22Rv1 (cell line): Measurements from ENCODE around the gene HK1.
"Not testable (repeated sequence)": the region's sequence is repeated elsewhere in the genome, so short reads cannot be mapped to it uniquely, and the experiment has no call there.

Experiments used
- H3K27ac ChIP-seq: fragments of 450-650 bp; 2 replicates; pipeline ENCODE4 v1.5.1; 2017
- ZFX ChIP-seq: fragments of 450-650 bp; IDR thresholded peaks from 2 replicates; pipeline ENCODE4 v1.6.1; 2017; ENCODE audit warnings: antibody characterized with exemption, borderline replicate concordance
- TF ChIP-seq, protein P1 (sequence below): fragments of 450-650 bp; IDR thresholded peaks from 2 replicates; pipeline ENCODE4 v1.5.1; 2017; ENCODE audit warnings: mild to moderate bottlenecking

Gene HK1

DNA sequence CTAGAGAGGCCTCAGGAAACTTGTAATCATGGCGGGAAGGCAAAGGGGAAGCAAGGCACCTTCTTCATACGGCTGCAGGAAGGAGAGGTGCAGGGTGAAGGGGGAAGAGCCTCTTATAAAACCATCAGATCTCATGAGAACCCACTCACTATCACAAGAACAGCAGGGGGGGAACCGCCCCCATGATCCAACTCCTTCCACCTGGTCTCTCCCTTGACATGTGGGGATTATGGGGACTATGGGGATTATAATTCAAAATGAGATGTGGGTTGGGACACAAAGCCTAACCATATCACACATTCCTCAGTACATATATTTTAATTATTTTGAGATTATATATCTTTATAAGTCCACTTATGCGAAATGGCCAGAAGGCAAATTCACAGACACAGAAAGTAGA lies 8.9 kb downstream of the HK1 start:
- TF ChIP-seq ZFX, result no peak
- TF ChIP-seq, protein P1, sequence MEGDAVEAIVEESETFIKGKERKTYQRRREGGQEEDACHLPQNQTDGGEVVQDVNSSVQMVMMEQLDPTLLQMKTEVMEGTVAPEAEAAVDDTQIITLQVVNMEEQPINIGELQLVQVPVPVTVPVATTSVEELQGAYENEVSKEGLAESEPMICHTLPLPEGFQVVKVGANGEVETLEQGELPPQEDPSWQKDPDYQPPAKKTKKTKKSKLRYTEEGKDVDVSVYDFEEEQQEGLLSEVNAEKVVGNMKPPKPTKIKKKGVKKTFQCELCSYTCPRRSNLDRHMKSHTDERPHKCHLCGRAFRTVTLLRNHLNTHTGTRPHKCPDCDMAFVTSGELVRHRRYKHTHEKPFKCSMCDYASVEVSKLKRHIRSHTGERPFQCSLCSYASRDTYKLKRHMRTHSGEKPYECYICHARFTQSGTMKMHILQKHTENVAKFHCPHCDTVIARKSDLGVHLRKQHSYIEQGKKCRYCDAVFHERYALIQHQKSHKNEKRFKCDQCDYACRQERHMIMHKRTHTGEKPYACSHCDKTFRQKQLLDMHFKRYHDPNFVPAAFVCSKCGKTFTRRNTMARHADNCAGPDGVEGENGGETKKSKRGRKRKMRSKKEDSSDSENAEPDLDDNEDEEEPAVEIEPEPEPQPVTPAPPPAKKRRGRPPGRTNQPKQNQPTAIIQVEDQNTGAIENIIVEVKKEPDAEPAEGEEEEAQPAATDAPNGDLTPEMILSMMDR, result no peak
- no peak overlapping the region for H3K27ac ChIP-seq

DNA sequence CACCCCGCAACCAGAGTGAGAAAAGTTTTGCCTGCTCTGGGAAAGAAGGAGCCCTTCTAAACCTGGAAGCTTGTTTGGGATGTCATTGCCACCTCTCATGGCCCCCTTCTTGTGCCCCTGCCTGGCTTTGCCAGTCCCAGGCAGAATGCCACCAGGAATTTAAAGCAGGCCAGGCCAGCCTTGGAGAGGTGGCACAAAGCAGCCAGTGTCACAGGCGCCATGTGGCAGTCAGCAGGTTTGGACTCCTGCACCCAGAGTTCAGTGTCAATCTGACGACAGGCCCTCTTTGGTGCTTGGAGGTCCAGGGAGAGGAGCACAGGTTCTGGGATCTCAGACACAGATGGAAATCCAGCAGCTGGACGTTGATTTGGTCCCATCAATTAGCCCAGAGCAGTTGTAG lies 12.7 kb downstream of the HK1 start:
- H3K27ac ChIP-seq, result no peak overlapping the region
- TF ChIP-seq ZFX, result no peak
- TF ChIP-seq, protein P1, result no peak

DNA sequence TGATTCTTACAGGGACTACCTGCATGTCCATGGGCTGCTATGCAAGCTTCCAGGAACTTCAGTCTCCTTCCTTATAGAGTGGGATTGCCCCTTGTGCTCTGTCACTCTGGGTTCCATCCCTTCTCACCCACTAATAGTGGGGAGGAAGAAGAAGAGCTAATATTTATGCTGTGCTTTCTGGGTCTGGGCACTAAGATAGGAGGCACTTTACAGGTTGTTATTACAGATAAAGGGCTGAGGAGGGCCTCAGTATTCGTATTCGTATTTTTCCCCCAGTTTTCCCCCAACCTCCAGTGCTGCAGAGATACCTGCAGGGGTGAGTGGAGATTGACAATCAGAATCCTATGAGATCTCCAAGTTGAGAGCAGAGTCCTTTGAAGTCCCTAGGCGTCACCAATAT lies 14.2 kb downstream of the HK1 start:
- no peak overlapping the region for H3K27ac ChIP-seq
- TF ChIP-seq, protein P1, result no peak
- TF ChIP-seq ZFX, result no peak

DNA sequence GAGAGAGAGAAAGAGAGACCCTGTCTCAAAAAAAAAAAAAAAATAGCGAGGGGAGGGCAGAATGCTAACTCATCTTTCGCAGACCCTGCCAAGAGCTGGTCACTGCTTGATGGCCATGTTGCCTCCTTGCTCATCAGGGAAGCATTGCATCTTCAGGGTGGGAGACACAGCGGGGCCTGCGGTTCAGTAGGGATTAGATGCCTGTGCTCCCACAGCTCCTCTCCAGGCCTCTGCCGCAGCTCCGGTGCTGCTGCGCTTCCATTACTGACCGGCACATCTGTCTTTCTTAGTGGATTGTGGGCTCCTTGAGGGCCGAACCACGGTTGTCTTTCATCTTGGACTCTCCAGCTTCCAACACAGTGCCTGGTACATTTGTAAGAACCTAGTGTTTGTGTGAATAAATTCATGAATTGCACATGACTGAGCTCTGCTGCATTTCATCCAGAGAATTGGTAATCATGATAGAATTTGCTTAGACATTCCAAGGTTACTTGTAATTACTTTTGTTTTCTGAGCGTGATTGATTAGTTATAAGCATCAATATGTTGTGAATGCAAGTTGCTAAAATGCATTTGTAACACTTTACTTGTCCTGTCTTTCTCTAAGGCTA lies 16.8 kb downstream of the HK1 start:
- no peak overlapping the region for H3K27ac ChIP-seq
- TF ChIP-seq, protein P1, result no peak
- no peak for TF ChIP-seq ZFX

DNA sequence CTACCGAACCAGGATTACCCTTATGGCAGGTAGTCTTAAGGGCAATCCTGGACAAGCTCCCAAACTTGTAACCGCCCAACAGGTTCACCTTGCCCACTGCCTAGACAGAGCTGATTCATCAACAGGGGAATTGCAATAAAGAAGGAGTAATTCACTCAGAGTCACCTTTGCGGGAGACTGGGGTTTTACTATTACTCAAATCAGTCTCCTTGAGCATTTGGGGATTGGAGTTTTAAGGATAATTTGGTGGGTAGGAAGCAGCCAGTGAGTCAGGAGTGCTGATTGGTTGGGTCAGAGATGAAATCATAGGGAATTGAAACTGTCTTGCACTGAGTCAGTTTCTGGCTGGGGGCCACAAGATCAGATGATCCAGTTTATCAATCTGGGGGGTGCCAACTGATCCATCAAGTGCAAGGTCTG lies 25.3 kb downstream of the HK1 start:
- H3K27ac ChIP-seq, result no peak overlapping the region
- TF ChIP-seq ZFX, result no peak
- TF ChIP-seq, protein P1, result no peak

DNA sequence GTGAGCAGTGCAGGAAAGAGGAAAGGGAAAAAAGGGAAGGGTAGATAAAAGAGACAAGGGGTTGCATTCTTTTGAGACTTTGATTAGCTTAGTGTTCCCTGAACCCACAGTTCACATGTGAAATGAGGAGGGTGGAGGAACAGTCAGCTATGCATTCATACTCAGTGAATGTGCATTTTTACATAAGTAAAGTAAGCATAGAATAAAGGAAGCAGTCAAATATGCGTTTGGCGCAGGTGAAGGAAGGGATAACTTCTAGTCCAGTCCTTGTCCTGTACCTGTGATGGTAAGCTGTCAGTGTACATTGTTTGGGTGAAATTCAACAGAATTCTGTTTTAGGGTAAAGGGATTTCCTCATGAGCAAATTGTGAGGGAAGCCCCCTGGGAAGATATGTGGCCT lies 28.1 kb downstream of the HK1 start:
- TF ChIP-seq, protein P1, result no peak
- TF ChIP-seq ZFX, result no peak
- H3K27ac ChIP-seq, result no peak overlapping the region

DNA sequence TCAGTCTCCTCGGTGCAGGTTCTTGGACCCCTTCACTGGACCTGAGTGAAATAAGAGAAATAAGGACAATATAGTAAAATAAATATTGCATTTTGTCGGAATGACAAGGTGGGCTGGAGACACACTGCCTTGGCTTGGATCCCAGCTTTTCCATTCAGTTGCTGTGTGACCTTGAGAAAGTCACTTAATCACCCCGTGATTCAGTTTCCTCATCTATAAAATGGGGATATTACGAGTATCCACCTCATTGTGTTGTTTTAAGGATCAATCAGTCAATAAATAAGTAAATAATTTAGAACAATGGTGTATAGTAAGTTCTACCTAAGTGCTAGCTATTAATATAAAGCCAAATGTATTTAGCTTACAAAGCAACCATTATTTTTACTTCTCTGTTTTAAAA lies 29.1 kb downstream of the HK1 start:
- H3K27ac ChIP-seq, result no peak overlapping the region
- TF ChIP-seq, protein P1, result no peak
- TF ChIP-seq ZFX, result no peak

DNA sequence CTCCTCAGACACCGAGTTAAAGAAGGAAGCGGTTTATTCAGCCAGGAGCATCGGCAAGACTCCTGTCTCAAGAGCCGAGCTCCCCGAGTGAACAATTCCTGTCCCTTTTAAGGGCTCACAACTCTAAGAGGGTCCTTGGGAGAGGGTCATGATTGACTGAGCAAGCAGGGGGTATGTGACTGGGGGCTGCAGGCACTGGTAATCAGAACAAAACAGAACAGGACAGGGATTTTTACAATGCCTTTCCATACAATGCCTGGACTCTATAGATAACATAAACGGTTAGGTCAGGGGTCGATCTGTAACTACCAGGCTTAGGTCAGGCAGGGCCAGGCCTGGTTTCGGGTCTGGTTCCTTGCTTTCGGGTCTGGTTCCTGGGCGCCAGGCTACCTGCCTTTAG lies 30.0 kb downstream of the HK1 start:
- not testable (repeated sequence) for H3K27ac ChIP-seq
